ENCODE results near the gene P4HB. TPM values are rescaled to one million over a fixed set of nuclear protein-coding genes. Genes with fewer than 3 reads are reported as not detected.

P4HB gene
- total RNA-seq, 4 donors from 2014 or later = 497 to 717 (median 621) TPM

GRCh38 chr17:81903896-81904599 lies 43.7 kb upstream of the P4HB start:
- no peaks in the 10 kb centered on the region for H3K27me3 ChIP-seq
- H3K36me3 ChIP-seq = peaks cover 0 to 15% of the 10 kb centered on the region in 2 donors
- ATAC-seq (no peak), DNase-seq (no peak)
- TF ChIP-seq CTCF (IDR thresholded peaks at IDR 0.05 in 4 of 5, conservative IDR thresholded peaks at IDR 0.05 in 1 of 5) (no peak), POLR2A (IDR thresholded peaks at IDR 0.05) (no peak)
- intact Hi-C loops (cut with DNase I; ENCODE audit: low total_unique reads) = no loop called here
- no peak overlapping the region for H3K27ac ChIP-seq
- no peaks in the 10 kb centered on the region for H3K9me3 ChIP-seq
- no peak overlapping the region for H3K4me3 ChIP-seq
- in situ Hi-C loops (cut with MboI; ENCODE audit: low sequenced_read_pairs in 4 of 4) = no loop called here
- H3K4me1 ChIP-seq = peaks cover 10 to 14% of the 10 kb centered on the region in 2 donors

GRCh38 chr17:81903415-81903831 lies 43.1 kb upstream of the P4HB start:
- ATAC-seq (no peak), DNase-seq (no peak)
- TF ChIP-seq POLR2A (IDR thresholded peaks at IDR 0.05) = no peak
- no peak for TF ChIP-seq CTCF (IDR thresholded peaks at IDR 0.05 in 4 of 5, conservative IDR thresholded peaks at IDR 0.05 in 1 of 5)
- H3K4me1 ChIP-seq = peaks cover 10 to 14% of the 10 kb centered on the region in 2 donors
- H3K27me3 ChIP-seq = no peaks in the 10 kb centered on the region
- no peak overlapping the region for H3K27ac ChIP-seq
- no peaks in the 10 kb centered on the region for H3K9me3 ChIP-seq
- intact Hi-C loops (cut with DNase I; ENCODE audit: low total_unique reads) = no loop called here
- no peak overlapping the region for H3K4me3 ChIP-seq
- in situ Hi-C loops (cut with MboI; ENCODE audit: low sequenced_read_pairs in 4 of 4) = no loop called here
- H3K36me3 ChIP-seq = peaks cover 0 to 22% of the 10 kb centered on the region in 2 donors

- H3K36me3 ChIP-seq = peaks cover 0 to 27% of the 10 kb centered on the region in 2 donors
- DNase-seq (no peak), ATAC-seq (no peak)
- no peak overlapping the region for H3K27ac ChIP-seq
- H3K9me3 ChIP-seq = no peaks in the 10 kb centered on the region
- in situ Hi-C loops (cut with MboI; ENCODE audit: low sequenced_read_pairs in 4 of 4) (no loop called here), intact Hi-C loops (cut with DNase I; ENCODE audit: low total_unique reads) (no loop called here)
- H3K4me1 ChIP-seq = peaks cover 10 to 14% of the 10 kb centered on the region in 2 donors
- no peaks in the 10 kb centered on the region for H3K27me3 ChIP-seq
- no peak for TF ChIP-seq POLR2A (IDR thresholded peaks at IDR 0.05)
- TF ChIP-seq CTCF (IDR thresholded peaks at IDR 0.05 in 4 of 5, conservative IDR thresholded peaks at IDR 0.05 in 1 of 5) = no peak
- peak overlapping the region in 2 of 4 donors; percentile 27 to 44 for H3K4me3 ChIP-seq
Observed at GRCh38 chr17:81902653-81903414, 42.5 kb upstream of the P4HB start.

- intact Hi-C loops (cut with DNase I; ENCODE audit: low total_unique reads) = no loop called here
- in situ Hi-C loops (cut with MboI; ENCODE audit: low sequenced_read_pairs in 4 of 4) = no loop called here
- peak within 1 kb of the TSS in 3 of 4 donors; percentile 23 to 44 (median 36) for H3K4me3 ChIP-seq
- peaks cover 5 to 8% of the 10 kb centered on the region in 2 donors for H3K4me1 ChIP-seq
- DNase-seq (no peak), ATAC-seq (peak; percentile 31 to 42)
- H3K36me3 ChIP-seq = peaks cover 0 to 34% of the 10 kb centered on the region in 2 donors
- no peak within 1 kb of the TSS for H3K27ac ChIP-seq
- TF ChIP-seq CTCF (IDR thresholded peaks at IDR 0.05 in 4 of 5, conservative IDR thresholded peaks at IDR 0.05 in 1 of 5) = no peak
- TF ChIP-seq POLR2A (IDR thresholded peaks at IDR 0.05) = no peak
- no peaks in the 10 kb centered on the region for H3K9me3 ChIP-seq
- H3K27me3 ChIP-seq = no peaks in the 10 kb centered on the region
Observed at GRCh38 chr17:81902023-81902652, 41.8 kb upstream of the P4HB start, which contains the start of gene NPB. Gene NPB, plus strand, starts transcription at chr17:81902238. Its CDS starts 40 bp downstream, at chr17:81902278.

Measured in gastrocnemius medialis (tissue), 4 donors.